K562 (cell line): ENCODE data around the gene DOK7.

Experiments
- CTCF ChIP-seq, 3 experiments: IDR thresholded peaks in 2 of 3; conservative IDR thresholded peaks in 1 of 3; 2 replicates each; pipeline ENCODE4 v1.5.1; 2011 to 2012; ENCODE audit warnings: low read length in 3 of 3, mild to moderate bottlenecking in 3 of 3, control low read depth in 2 of 3, improper control_type of control experiment in 1 of 3, inconsistent platforms in 1 of 3, low read depth in 1 of 3, mixed read lengths in 1 of 3, moderate library complexity in 1 of 3; ENCODE audit not compliant: insufficient read depth in 2 of 3
- ETV1 ChIP-seq: fragments of 450-650 bp; conservative IDR thresholded peaks from 2 replicates; pipeline ENCODE4 v1.6.1; 2016; ENCODE audit warnings: missing genetic modification characterization, control low read depth, low read depth, missing compliant biosample characterization
- EZH2 ChIP-seq: IDR thresholded peaks from 2 replicates; pipeline ENCODE4 v1.6.1; 2012; ENCODE audit warnings: low read depth, mild to moderate bottlenecking, inconsistent platforms, low read length, borderline replicate concordance
- HMG20B ChIP-seq: fragments of 250-450 bp; sonication (Bioruptor Pico); IDR thresholded peaks from 2 replicates; pipeline ENCODE4 v1.5.0; 2021; ENCODE audit warnings: mild to moderate bottlenecking
- MTF1 ChIP-seq: fragments of 250-450 bp; sonication (Bioruptor Pico); IDR thresholded peaks from 2 replicates; pipeline ENCODE4 v1.9.0; 2021; ENCODE audit warnings: moderate library complexity, mild to moderate bottlenecking, inconsistent platforms, borderline replicate concordance
- POLR2A ChIP-seq: fragments of 450-650 bp; conservative IDR thresholded peaks from 2 replicates; pipeline ENCODE4 v1.6.1; 2016
- RBFOX2 ChIP-seq: fragments of 200-400 bp; formaldehyde crosslinking; IDR thresholded peaks from 2 replicates; pipeline ENCODE4 v1.6.1; 2017; ENCODE audit warnings: low read depth, mild to moderate bottlenecking, low read length, moderate library complexity
- SMAD1 ChIP-seq: fragments of 150-350 bp; IDR thresholded peaks from 2 replicates; pipeline ENCODE4 v1.6.1; 2014; ENCODE audit warnings: low read length, low read depth; ENCODE audit not compliant: partially characterized antibody
- ZBTB8A ChIP-seq: fragments of 450-650 bp; IDR thresholded peaks from 2 replicates; pipeline ENCODE4 v1.6.1; 2018; ENCODE audit warnings: mild to moderate bottlenecking, moderate library complexity; ENCODE audit not compliant: partially characterized antibody

GRCh38 chr4:3518941-3519340 lies 55.8 kb downstream of the DOK7 start:
- TF ChIP-seq SMAD1 = no peak
- no peak for TF ChIP-seq HMG20B (CRISPR knock-in tag)
- no peak for TF ChIP-seq CTCF (IDR thresholded peaks at IDR 0.05 in 2 of 3, conservative IDR thresholded peaks at IDR 0.05 in 1 of 3; ENCODE audit: insufficient read depth in 2 of 3, low read depth in 1 of 3, low read length in 3 of 3)
- TF ChIP-seq ETV1 (tag) = no peak
- TF ChIP-seq POLR2A = no peak
- no peak for TF ChIP-seq EZH2
- no peak for TF ChIP-seq ZBTB8A
- no peak for TF ChIP-seq RBFOX2
- TF ChIP-seq MTF1 = no peak
